ENCODE data around the gene MYO6.

The MYO6 gene

GRCh38 chr6:75766387-75766786, 17.3 kb downstream of the MYO6 start:
- DNase-seq (ENCODE audit: low spot score) = no peak

GRCh38 chr6:75770844-75771243, 21.8 kb downstream of the MYO6 start:
- no peak for DNase-seq (ENCODE audit: low spot score)

- DNase-seq (ENCODE audit: low spot score) = no peak
Observed at GRCh38 chr6:75775219-75775618, 26.2 kb downstream of the MYO6 start.

GRCh38 chr6:75776461-75776860, 27.4 kb downstream of the MYO6 start:
- no peak for DNase-seq (ENCODE audit: low spot score)

- no peak for DNase-seq (ENCODE audit: low spot score)
Observed at GRCh38 chr6:75778757-75779156, 29.7 kb downstream of the MYO6 start.

- DNase-seq (ENCODE audit: low spot score) = no peak
Observed at GRCh38 chr6:75786152-75786551, 37.1 kb downstream of the MYO6 start.

GRCh38 chr6:75788894-75789293, 39.9 kb downstream of the MYO6 start:
- no peak for DNase-seq (ENCODE audit: low spot score)

GRCh38 chr6:75791881-75792280, 42.8 kb downstream of the MYO6 start:
- DNase-seq (ENCODE audit: low spot score) = peak; percentile 87

GRCh38 chr6:75794351-75794846, 45.4 kb downstream of the MYO6 start:
- DNase-seq (ENCODE audit: low spot score) = peak; percentile 72

- DNase-seq (ENCODE audit: low spot score) = peak; percentile 41
Observed at GRCh38 chr6:75794954-75795739, 46.1 kb downstream of the MYO6 start.

GRCh38 chr6:75796723-75797122, 47.7 kb downstream of the MYO6 start:
- DNase-seq (ENCODE audit: low spot score) = no peak

- DNase-seq (ENCODE audit: low spot score) = no peak
Observed at GRCh38 chr6:75800133-75800532, 51.1 kb downstream of the MYO6 start.

- DNase-seq (ENCODE audit: low spot score) = no peak
Observed at GRCh38 chr6:75800708-75801505, 51.9 kb downstream of the MYO6 start.

- no peak for DNase-seq (ENCODE audit: low spot score)
Observed at GRCh38 chr6:75802366-75802765, 53.3 kb downstream of the MYO6 start.

GRCh38 chr6:75808507-75808906, 59.5 kb downstream of the MYO6 start:
- no peak for DNase-seq (ENCODE audit: low spot score)

GRCh38 chr6:75812560-75812959, 63.5 kb downstream of the MYO6 start:
- no peak for DNase-seq (ENCODE audit: low spot score)

GRCh38 chr6:75813476-75814250, 64.6 kb downstream of the MYO6 start:
- no peak for DNase-seq (ENCODE audit: low spot score)

GRCh38 chr6:75815756-75816155, 66.7 kb downstream of the MYO6 start:
- no peak for DNase-seq (ENCODE audit: low spot score)

- DNase-seq (ENCODE audit: low spot score) = no peak
Observed at GRCh38 chr6:75818098-75818855, 69.2 kb downstream of the MYO6 start.

GRCh38 chr6:75819776-75820487, 70.9 kb downstream of the MYO6 start:
- no peak for DNase-seq (ENCODE audit: low spot score)

GRCh38 chr6:75824160-75824559, 75.1 kb downstream of the MYO6 start:
- DNase-seq (ENCODE audit: low spot score) = no peak
